ENCODE measurements around the gene B4GALT2.

DNA sequence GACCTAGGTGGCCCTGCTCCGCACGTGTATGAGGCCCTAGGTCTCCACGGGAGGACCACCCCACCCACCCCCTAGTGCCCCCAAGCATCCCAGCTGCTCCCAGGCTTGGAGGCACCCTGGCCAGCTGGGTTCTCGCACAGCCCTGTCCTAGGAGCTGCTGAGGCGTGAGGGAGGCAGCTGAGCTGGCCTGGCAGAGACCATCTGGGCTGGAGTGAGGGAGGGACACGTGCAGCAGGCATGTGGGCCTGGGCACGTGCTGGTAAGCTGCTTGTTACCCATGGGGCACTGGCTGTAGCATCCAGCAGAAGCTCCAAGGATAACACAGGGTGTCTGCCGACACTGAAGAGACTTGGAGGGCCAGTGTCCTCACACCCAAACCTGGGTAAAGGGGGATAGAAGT, 42.1 kb downstream of the B4GALT2 start:
- TF ChIP-seq, protein P1, sequence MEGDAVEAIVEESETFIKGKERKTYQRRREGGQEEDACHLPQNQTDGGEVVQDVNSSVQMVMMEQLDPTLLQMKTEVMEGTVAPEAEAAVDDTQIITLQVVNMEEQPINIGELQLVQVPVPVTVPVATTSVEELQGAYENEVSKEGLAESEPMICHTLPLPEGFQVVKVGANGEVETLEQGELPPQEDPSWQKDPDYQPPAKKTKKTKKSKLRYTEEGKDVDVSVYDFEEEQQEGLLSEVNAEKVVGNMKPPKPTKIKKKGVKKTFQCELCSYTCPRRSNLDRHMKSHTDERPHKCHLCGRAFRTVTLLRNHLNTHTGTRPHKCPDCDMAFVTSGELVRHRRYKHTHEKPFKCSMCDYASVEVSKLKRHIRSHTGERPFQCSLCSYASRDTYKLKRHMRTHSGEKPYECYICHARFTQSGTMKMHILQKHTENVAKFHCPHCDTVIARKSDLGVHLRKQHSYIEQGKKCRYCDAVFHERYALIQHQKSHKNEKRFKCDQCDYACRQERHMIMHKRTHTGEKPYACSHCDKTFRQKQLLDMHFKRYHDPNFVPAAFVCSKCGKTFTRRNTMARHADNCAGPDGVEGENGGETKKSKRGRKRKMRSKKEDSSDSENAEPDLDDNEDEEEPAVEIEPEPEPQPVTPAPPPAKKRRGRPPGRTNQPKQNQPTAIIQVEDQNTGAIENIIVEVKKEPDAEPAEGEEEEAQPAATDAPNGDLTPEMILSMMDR (IDR thresholded peaks at IDR 0.05), result no peak
- TF ChIP-seq POLR2A (IDR thresholded peaks at IDR 0.05) (no peak), EP300 (IDR thresholded peaks at IDR 0.05) (no peak)
